ENCODE measurements around the gene YKT6.

Gene YKT6

DNA sequence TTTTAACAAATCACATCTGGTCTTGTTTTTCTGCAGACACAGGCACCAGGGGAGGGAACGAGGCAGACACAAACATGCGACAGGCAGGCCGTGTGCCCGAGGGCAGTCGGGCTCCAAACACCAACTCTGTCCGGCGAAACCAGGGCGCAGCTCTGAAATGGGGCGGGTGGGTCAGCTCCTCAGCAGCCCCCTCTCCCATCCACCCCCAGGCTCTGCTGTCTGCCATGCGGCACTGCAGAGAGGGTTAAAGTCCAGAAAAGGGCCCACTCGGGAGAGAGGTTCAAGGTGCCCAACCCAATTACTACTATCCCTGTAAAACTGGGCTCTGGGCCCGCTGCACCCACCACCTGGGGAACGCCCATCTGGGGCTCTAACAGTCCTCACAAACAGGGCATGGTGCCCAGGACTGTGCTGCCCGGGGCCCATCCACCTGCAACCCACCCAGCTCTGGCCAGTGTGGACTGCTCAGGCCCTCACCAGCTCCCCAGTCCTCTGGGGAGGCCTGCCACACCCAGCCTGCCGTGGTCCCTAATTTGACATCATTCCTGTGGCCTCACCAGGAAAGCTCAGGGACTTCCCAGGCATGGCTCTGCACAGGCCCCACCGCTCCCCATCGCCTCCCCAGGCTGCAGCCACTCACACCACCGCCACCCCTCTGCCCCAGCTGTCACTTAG, 18.7 kb downstream of the YKT6 start:
- DNase-seq (ENCODE audit: low read depth): no peak

DNA sequence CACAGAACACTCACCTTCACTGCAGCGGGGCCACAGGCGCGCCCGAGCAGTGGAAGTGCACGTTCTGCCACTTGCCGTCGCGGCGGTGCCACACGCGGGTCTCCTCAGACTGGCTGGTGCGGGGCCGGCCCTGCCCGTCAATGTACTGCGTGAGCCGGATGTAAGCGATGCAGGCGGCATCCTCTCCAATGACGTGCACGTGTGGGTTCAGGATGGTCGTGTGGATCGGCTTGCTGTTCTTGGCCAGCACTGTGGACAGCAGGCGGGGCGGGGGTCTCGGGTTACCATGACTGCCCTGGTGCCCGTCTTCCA, 19.2 kb downstream of the YKT6 start:
- DNase-seq (ENCODE audit: low read depth): no peak

- DNase-seq (ENCODE audit: low read depth): no peak
These were observed 19.8 kb downstream of the YKT6 start for GRCh38 chr7:44220358-44221112.

DNA sequence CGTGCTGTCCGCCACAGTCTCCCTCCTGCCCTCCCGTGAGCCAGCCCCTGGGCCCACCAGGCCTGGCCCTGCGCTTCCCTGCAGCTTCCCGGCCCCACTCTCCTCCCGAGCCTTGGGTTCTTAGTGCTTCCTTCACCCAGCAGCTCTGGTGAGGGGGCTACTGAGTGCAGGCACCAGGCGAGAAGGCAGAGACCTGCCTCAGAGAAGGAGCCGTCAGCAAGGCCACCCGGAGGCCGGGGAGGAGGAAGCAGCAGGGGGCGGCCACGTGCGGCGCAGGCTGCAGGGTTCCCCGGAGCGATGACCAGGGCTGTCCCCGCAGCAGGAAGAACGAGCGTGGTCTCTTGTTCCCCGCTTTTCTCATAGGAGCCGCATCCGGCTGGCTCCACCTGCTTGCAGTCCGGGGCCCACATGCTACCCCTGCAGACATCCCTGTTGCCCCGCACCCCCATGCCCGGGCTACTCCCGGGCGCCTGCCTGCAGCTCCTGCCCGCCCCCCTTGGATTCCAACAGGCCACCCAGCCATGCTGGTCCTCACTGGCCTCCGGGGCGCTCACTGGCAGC, 20.5 kb downstream of the YKT6 start:
- DNase-seq (ENCODE audit: low read depth): no peak

GRCh38 chr7:44222074-44222473, 21.3 kb downstream of the YKT6 start:
- no peak for DNase-seq (ENCODE audit: low read depth)

- no peak for DNase-seq (ENCODE audit: low read depth)
These were observed 22.0 kb downstream of the YKT6 start for GRCh38 chr7:44222776-44223261.

DNA sequence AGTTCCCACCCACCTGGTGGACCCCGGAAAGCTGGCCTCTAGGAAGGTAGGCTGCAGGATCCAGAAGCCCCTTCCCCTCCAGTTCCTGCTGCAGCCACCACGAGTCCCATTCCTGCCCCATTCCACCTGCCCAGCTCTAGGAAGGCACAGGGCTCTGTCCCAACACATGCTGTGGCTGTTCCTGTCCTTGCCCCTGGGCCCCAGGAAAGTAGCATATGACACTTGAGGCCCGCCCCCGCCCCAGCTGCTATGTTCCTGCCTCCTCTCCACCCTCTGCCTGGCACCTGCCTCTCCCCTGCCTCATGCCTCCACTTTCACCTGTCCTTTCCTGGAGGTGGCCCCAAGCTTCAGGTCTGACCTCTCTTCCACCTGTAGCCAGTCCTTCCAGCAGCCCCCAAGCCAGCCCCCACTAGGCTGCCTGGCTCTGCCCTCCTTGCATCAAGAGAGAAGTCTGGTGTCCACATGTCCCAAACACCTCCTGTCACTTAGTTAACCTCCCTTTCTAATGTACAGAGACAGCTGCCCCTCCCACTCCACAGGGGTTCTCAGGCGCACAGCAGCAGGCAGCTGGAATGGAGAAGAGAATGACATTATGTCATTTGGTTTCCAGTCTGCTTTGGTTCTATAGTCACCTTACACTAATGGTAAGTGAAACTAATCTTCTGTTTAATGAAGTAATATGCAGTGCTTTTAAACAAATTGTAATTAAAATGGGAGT, 22.7 kb downstream of the YKT6 start:
- no peak for DNase-seq (ENCODE audit: low read depth)

- DNase-seq (ENCODE audit: low read depth): no peak
These were observed 23.5 kb downstream of the YKT6 start for GRCh38 chr7:44224080-44224973.

- DNase-seq (ENCODE audit: low read depth): no peak
These were observed 24.3 kb downstream of the YKT6 start for GRCh38 chr7:44224974-44225565.

DNA sequence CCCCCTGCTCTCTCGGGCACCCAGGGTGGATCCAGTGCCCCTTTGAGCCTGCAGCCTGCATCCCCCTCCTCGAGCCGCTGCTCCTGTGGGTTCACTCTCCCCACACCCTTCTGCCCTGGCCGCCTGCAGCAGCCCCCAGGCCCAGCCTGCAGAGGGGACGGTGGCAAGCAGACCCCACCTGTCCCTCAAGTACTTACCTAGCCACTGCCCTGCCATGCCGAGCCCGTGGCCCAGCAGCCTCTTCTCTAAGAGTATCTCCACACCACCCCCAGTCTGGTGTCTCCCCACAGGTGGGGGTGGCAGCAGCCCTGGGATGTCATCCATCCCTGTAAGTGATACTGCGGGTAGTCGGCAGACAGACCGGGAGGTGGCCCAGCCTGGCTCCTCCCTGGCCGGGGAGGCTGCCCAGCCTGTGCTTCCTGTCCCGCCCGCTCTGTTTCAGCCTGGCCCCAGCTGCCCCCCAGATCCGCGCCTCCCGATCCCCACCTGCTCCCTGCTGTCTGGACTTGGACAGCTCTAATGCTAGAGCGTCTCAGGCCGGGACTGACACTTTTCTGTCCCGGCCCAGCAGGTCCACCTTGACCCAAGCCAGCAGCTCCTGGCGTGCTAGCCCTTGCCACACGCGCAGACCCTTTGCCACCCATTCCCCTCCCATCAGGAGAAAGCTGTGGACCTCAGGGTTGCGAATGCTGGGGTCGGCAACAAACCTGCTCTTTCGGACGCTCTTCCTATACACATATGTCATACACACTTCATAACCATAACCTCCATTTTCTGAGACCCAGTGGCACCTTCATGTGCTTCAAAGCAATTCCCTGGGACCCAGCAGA, 25.0 kb downstream of the YKT6 start:
- no peak for DNase-seq (ENCODE audit: low read depth)

DNA sequence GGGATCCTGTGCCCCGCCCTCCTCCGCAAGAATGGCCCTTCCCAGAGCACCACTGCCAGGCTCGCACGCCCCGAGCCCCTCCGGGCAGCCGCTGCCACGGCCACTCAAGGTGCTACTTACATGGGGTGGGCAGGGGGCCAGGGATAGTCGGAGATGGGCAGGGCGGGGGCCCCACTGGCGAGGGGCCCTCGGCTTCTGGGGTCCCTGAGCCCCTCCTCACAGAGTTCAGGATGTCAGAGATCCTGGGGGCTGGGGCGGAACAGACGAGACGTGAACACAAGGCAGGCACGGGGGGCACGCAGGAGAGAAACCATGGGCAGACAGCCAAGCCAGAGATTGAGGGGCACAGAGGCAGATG, 25.6 kb downstream of the YKT6 start:
- no peak for DNase-seq (ENCODE audit: low read depth)

GRCh38 chr7:44227911-44228310, 27.1 kb downstream of the YKT6 start:
- no peak for DNase-seq (ENCODE audit: low read depth)

DNA sequence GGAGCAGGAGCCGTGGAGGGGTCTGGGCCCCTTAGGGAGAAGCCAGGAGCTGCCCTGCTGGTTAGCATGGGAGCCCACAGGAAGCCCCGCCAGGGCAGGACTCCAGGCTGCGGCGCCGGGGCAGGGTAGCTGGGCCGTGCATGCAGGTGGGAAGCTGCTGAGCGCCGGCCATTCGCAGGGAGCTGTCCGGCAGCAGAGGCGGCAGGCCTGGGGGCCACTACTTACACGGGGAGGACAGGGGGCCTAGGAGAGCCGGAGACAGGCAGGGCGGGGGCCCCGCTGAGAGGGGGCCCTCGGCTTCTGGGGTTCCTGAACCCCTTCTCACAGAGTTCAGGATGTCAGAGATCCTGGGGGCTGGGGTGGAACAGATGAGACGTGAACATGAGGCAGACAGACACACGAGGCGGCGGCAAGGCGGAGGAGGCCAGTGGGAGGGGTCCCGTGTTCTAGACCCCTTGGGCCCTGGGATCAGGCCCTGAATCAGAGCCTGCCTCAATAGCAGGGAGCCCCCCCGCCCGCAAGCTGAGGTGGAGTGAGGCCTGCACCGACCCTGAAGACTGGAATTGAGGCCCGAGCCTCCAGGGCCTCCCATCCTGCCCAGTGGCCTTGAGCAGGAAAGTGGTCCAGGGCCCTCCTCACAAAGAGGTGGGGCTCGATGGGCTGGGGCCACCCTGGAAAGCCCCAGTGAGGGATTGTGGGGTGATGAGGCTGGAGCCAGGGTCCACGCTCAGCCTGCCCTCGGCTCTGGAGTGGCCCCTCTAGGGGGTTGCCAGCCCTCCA, 28.0 kb downstream of the YKT6 start:
- DNase-seq (ENCODE audit: low read depth): no peak

DNA sequence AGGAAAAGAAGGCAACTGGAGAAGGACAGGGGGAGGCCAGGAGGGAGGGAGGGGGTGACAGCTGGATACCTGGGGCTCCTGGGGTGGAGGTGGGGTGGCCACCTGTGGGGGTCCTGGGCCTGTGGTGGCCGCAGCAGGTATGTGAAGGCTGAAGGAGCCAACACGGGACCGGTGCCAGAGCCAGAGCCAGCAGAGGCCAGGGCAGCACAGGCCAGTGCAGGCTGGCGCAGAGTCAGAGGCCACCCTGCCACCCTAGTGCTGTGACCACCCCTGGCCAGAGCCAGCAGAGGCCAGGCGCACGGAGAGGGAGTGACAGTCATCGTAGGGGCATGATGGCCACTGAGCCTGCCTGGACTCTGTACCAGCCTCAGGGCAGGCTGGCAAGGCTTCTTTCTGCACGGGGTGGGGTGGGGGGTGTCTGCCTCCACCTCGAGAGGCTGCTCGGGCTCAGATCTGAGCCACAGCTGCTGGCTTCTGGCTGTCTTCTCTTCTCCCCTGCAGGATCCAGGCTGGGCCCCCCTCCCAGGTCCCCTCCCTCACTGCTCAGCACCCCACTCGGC, 28.8 kb downstream of the YKT6 start:
- DNase-seq (ENCODE audit: low read depth): no peak

GRCh38 chr7:44230286-44230685, 29.5 kb downstream of the YKT6 start:
- no peak for DNase-seq (ENCODE audit: low read depth)

DNA sequence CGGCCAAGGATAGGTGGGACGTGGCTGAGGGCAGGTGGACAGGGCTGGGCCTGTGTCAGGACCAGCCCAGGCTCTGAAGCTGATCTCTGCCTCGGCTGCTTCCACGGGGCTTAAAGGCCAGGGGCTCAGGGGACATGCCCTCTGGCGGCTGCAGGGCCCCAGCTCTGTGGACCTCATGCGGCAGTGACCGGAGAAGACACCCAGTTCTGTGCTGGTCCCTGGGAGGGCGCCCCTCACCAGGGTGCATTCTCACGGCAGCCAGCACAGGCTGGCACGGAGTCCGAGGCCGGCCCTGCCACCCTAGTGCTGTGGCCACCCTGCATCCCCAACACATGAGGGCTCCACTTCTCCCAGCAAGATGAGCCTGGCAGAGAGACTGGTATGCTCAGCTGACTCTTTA, 30.3 kb downstream of the YKT6 start:
- DNase-seq (ENCODE audit: low read depth): no peak

GRCh38 chr7:44232396-44232795, 31.6 kb downstream of the YKT6 start:
- DNase-seq (ENCODE audit: low read depth): no peak

GRCh38 chr7:44232901-44233715, 32.3 kb downstream of the YKT6 start:
- DNase-seq (ENCODE audit: low read depth): no peak

DNA sequence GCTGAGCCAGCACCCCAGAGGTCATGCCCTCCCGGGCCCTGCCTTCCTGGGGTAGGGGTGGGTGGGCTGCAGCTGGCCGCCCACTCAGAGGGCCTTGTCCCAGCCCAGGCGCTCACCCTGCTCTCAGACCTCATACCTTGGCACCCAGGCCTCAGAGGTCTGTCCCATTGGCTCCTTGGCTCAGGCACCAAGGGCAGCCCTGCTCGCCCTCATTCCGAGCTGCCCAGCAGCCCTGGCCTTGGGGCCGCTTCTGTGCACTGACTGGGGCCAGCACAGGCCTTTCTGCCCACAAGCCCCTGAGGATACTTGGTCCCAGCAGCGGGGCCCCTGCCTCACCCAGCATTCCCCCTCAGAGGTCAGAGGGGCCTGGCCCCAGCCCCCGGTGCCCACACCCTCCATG, 34.3 kb downstream of the YKT6 start:
- no peak for DNase-seq (ENCODE audit: low read depth)
